ENCODE measurements around the gene ZFAND4.

The ZFAND4 gene

DNA sequence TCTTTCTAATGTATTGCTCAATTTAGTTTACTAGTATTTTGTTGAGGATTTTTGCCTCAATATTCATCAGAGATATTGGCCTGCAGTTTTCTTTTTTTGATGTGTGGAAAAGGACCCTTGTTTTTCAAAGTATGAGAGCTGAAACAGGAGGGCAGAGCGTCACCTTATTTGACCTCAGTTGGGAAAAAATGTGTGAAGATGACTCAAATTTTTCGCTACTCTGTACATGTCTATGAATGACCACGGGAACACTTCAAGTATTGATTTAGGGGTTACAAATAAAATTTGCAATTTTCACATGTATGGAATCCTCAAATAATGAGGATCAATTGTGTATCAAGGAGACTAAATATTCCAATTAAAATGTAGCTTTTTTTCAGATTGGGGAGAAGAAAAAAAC is 103.1 kb downstream of the ZFAND4 start:
- no peak for DNase-seq (ENCODE audit: low read depth)
- TF ChIP-seq, protein P1, sequence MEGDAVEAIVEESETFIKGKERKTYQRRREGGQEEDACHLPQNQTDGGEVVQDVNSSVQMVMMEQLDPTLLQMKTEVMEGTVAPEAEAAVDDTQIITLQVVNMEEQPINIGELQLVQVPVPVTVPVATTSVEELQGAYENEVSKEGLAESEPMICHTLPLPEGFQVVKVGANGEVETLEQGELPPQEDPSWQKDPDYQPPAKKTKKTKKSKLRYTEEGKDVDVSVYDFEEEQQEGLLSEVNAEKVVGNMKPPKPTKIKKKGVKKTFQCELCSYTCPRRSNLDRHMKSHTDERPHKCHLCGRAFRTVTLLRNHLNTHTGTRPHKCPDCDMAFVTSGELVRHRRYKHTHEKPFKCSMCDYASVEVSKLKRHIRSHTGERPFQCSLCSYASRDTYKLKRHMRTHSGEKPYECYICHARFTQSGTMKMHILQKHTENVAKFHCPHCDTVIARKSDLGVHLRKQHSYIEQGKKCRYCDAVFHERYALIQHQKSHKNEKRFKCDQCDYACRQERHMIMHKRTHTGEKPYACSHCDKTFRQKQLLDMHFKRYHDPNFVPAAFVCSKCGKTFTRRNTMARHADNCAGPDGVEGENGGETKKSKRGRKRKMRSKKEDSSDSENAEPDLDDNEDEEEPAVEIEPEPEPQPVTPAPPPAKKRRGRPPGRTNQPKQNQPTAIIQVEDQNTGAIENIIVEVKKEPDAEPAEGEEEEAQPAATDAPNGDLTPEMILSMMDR (IDR thresholded peaks at IDR 0.05; ENCODE audit: low read length, missing control alignments) = no peak
- no peak overlapping the region for H3K4me3 ChIP-seq (replicated peaks; ENCODE audit: low read depth, low read length)

DNA sequence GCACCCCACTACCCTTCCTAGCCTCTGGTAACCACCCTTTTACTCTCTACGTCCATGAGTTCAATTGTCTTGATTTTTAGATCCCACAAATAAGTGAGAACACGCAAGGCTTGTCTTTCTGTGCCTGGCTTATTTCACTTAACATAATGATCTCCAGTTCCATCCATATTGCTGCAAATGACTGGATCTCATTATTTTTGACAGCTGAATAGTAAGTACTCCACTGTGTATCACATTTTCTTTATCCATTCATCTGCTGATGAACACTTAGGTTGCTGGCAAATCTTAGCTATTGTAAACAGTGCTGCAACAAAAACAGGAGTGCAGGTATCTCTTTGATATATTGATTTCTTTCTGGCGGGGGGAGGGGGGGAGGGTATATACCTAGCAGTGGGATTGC is 106.2 kb downstream of the ZFAND4 start:
- no peak for DNase-seq (ENCODE audit: low read depth)
- no peak overlapping the region for H3K4me3 ChIP-seq (replicated peaks; ENCODE audit: low read depth, low read length)
- TF ChIP-seq, protein P1 (IDR thresholded peaks at IDR 0.05; ENCODE audit: low read length, missing control alignments) = no peak

All from fibroblast of pulmonary artery (primary cell).